Keratinocyte (primary cell): ENCODE results near the gene RHOBTB1.

ENCODE experiments used
- CTCF ChIP-seq, 3 experiments: IDR thresholded peaks in 1 of 3; conservative IDR thresholded peaks in 1 of 3; optimal IDR thresholded peaks in 1 of 3; 2 replicates in 2 of 3; 3 replicates in 1 of 3; pipeline versions ENCODE3 to v1.5.1; 2011; ENCODE audit warnings: low read length in 3 of 3, mild to moderate bottlenecking in 3 of 3, moderate library complexity in 2 of 3, control low read depth in 1 of 3, inconsistent platforms in 1 of 3; ENCODE audit not compliant: insufficient read depth in 2 of 3; ENCODE audit errors: extremely low read depth in 1 of 3
- EZH2 ChIP-seq: IDR thresholded peaks from one replicate; pipeline ENCODE4 v1.6.1; 2012; ENCODE audit warnings: inconsistent platforms, mild to moderate bottlenecking, low read length, moderate library complexity

- TF ChIP-seq CTCF (optimal IDR thresholded peaks at IDR 0.05 in 1 of 3, IDR thresholded peaks at IDR 0.05 in 1 of 3, conservative IDR thresholded peaks at IDR 0.05 in 1 of 3; ENCODE audit: extremely low read depth in 1 of 3, insufficient read depth in 2 of 3, low read length in 3 of 3) (no peak), EZH2 (no peak)
These were observed 98.9 kb downstream of the RHOBTB1 start for GRCh38 chr10:60845038-60845437.
